Measurements from ENCODE around the gene EEA1. TPM values are rescaled to one million over a fixed set of nuclear protein-coding genes. Genes with fewer than 3 reads are reported as not detected.

EEA1 gene
- total and polyA plus RNA-seq, 8 donors, result 1.8 to 15.3 (median 8.0) TPM

- DNase-seq (no peak), ATAC-seq (no peak), FAIRE-seq (no peak)
- no peak overlapping the region for H3K27ac ChIP-seq
- no peak overlapping the region for H3K4me3 ChIP-seq
- intact Hi-C loops (cut with DNase I), result no loop called here
- no peaks in the 10 kb centered on the region for H3K36me3 ChIP-seq
- WGBS, 2 donors, result 73 to 78% methylated on average over 4 of the region's 4 CpGs
- H3K4me1 ChIP-seq, result no peaks in the 10 kb centered on the region
- no peaks in the 10 kb centered on the region for H3K9me3 ChIP-seq
- H3K27me3 ChIP-seq, result no peaks in the 10 kb centered on the region
- TF ChIP-seq CTCF (IDR thresholded peaks at IDR 0.05), result no peak
These were observed 202.2 kb downstream of the EEA1 start for GRCh38 chr12:92726850-92727249.

GRCh38 chr12:92722897-92723296 lies 206.2 kb downstream of the EEA1 start:
- H3K36me3 ChIP-seq, result no peaks in the 10 kb centered on the region
- no peaks in the 10 kb centered on the region for H3K4me1 ChIP-seq
- no peak for ATAC-seq
- intact Hi-C loops (cut with DNase I), result no loop called here
- H3K4me3 ChIP-seq, result no peak overlapping the region
- no peaks in the 10 kb centered on the region for H3K9me3 ChIP-seq
- no peak overlapping the region for H3K27ac ChIP-seq
- no peak for DNase-seq
- no peak for TF ChIP-seq CTCF (IDR thresholded peaks at IDR 0.05)
- no peaks in the 10 kb centered on the region for H3K27me3 ChIP-seq
- no peak for FAIRE-seq
- WGBS, 2 donors, result 53 to 56% methylated on average over 3 of the region's 3 CpGs

GRCh38 chr12:92721656-92722055 lies 207.4 kb downstream of the EEA1 start:
- H3K4me3 ChIP-seq, result no peak overlapping the region
- no peak for ATAC-seq
- intact Hi-C loops (cut with DNase I), result no loop called here
- no peak for FAIRE-seq
- no peaks in the 10 kb centered on the region for H3K36me3 ChIP-seq
- H3K27me3 ChIP-seq, result no peaks in the 10 kb centered on the region
- H3K4me1 ChIP-seq, result no peaks in the 10 kb centered on the region
- no peak overlapping the region for H3K27ac ChIP-seq
- no peak for TF ChIP-seq CTCF (IDR thresholded peaks at IDR 0.05)
- 52 to 64% methylated on average over 1 of the region's 1 CpG for WGBS, 2 donors
- no peak for DNase-seq
- H3K9me3 ChIP-seq, result no peaks in the 10 kb centered on the region

- Histone ChIP-seq H3K4me3 (no peak overlapping the region), H3K9me3 (no peaks in the 10 kb centered on the region), H3K4me1 (no peaks in the 10 kb centered on the region), H3K36me3 (no peaks in the 10 kb centered on the region), H3K27ac (no peak overlapping the region), H3K27me3 (no peaks in the 10 kb centered on the region)
- FAIRE-seq (no peak), ATAC-seq (no peak), DNase-seq (no peak)
- WGBS, 2 donors, result 70 to 85% methylated on average over 8 of the region's 8 CpGs
- intact Hi-C loops (cut with DNase I), result no loop called here
- TF ChIP-seq CTCF (IDR thresholded peaks at IDR 0.05), result no peak
These were observed 208.0 kb downstream of the EEA1 start for GRCh38 chr12:92721130-92721529.

Other genes starting within 250 kb of the EEA1 start
- under 1 TPM; 0.13 to 0.92 (median 0.60) TPM for gene PLEKHG7, start 226.3 kb downstream of the EEA1 start, total RNA-seq
- under 1 TPM; 0.42 to 0.73 TPM for gene PLEKHG7, start 226.3 kb downstream of the EEA1 start, polyA plus RNA-seq